Endodermal cell (in vitro differentiated cells): ENCODE results near the gene AQP1. TPM values are rescaled to one million over a fixed set of nuclear protein-coding genes. Genes with fewer than 3 reads are reported as not detected.

Source experiments
- DNase-seq: peaks from one replicate; pipeline ENCODE4 v3.0.0-alpha.2; 2017
- H3K27ac ChIP-seq: 2 replicates; pipeline ENCODE4 v1.5.1; 2013; ENCODE audit warnings: mild to moderate bottlenecking, low read depth, low read length, moderate library complexity
- H3K27me3 ChIP-seq: 2 replicates; pipeline ENCODE4 v1.6.1; 2013; ENCODE audit warnings: mild to moderate bottlenecking, low read length, moderate library complexity; ENCODE audit not compliant: insufficient read depth, control insufficient read depth, poor library complexity, severe bottlenecking
- H3K36me3 ChIP-seq: 2 replicates; pipeline ENCODE4 v1.7.0; 2013; ENCODE audit warnings: mild to moderate bottlenecking, low read length, moderate library complexity; ENCODE audit not compliant: control insufficient read depth, insufficient read depth
- H3K4me1 ChIP-seq: one replicate; pipeline ENCODE4 v1.7.0; 2013; ENCODE audit warnings: low read length; ENCODE audit not compliant: control insufficient read depth, insufficient read depth
- H3K4me3 ChIP-seq: 2 replicates; pipeline ENCODE4 v1.5.1; 2013; ENCODE audit warnings: mild to moderate bottlenecking, low read length, moderate library complexity
- H3K9ac ChIP-seq: 2 replicates; pipeline ENCODE4 v1.6.1; 2013; ENCODE audit warnings: mild to moderate bottlenecking, low read length, moderate library complexity; ENCODE audit not compliant: poor library complexity, severe bottlenecking; ENCODE audit errors: extremely low read depth
- H3K9me3 ChIP-seq: 2 replicates; pipeline ENCODE4 v1.6.1; 2013; ENCODE audit warnings: mild to moderate bottlenecking, low read length, moderate library complexity; ENCODE audit not compliant: control insufficient read depth
- H3K27ac Mint-ChIP-seq: 2 replicates; pipeline ENCODE4 v1.8.0; 2020; ENCODE audit warnings: mixed read lengths
- H3K27me3 Mint-ChIP-seq: 2 replicates; pipeline ENCODE4 v1.8.0; 2021; ENCODE audit warnings: mild to moderate bottlenecking, mixed read lengths; ENCODE audit not compliant: insufficient read depth
- H3K36me3 Mint-ChIP-seq: 2 replicates; pipeline ENCODE4 v1.8.0; 2020; ENCODE audit warnings: low read depth, mixed read lengths
- H3K4me1 Mint-ChIP-seq: 2 replicates; pipeline ENCODE4 v1.8.0; 2020; ENCODE audit warnings: mixed read lengths
- H3K4me3 Mint-ChIP-seq: 2 replicates; pipeline ENCODE4 v1.8.0; 2020; ENCODE audit warnings: mild to moderate bottlenecking, moderate library complexity, mixed read lengths
- H3K9me3 Mint-ChIP-seq: 2 replicates; pipeline ENCODE4 v1.8.0; 2020; ENCODE audit warnings: mild to moderate bottlenecking, mixed read lengths
- WGBS, 2 experiments: methylation state at CpG; one replicate each; pipeline versions ENCODE4 v1.1.5 to v1.1.7; 2013; ENCODE audit warnings: missing lambda C conversion rate in 2 of 2, mixed read lengths in 1 of 2; ENCODE audit not compliant: insufficient coverage in 1 of 2, insufficient read length in 1 of 2; 5-methylcytosine and 5-hydroxymethylcytosine counted together
- total RNA-seq, 2 donors: library from RNA; stranded (reverse); fragmentation: NEBNext Ultra II Directional in 1 of 2; extraction: Animal tissue kit (Norgen Biotek cat#: 25700) in 1 of 2; gene quantifications; 2 replicates in 1 of 2; 3 replicates in 1 of 2; pipeline ENCODE4 v1.2.1, GENCODE V29; 2021
- TF ChIP-seq, protein P1 (sequence below): fragments of 200-600 bp; sonication (generic); conservative IDR thresholded peaks from 2 replicates; pipeline ENCODE4 v1.5.0; 2021; ENCODE audit warnings: antibody characterized with exemption, mild to moderate bottlenecking

The AQP1 gene
- total RNA-seq, 2 donors from 2014 or later = 0.26 to 0.91 TPM

DNA sequence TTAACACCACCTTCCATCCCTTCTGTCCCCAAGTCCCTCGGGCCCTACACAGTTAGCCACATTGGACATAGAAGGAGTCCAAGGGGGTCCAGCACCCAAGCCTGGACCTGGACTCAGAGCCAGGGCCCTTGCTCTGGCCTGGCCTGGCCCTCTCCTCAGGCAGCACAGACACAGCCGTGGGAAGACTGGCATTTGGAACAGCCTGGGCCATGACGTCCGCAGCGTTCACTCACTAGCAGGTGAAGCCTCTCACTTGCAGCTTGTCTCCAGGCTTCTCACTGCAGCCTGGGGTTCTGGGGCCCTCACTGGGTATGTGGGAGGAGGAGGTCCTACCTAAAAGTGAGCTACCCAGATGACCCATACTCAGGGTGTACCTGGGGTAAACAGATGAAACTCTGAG lies 33.7 kb upstream of the AQP1 start:
- Mint-ChIP-seq H3K4me1 (peaks cover 31% of the 10 kb centered on the region), H3K36me3 (peaks cover 9% of the 10 kb centered on the region), H3K27me3 (no peaks in the 10 kb centered on the region), H3K4me3 (no peak overlapping the region), H3K9me3 (peaks cover 1% of the 10 kb centered on the region), H3K27ac (no peak overlapping the region)
- Histone ChIP-seq H3K27me3 (no peaks in the 10 kb centered on the region), H3K9ac (no peak overlapping the region), H3K27ac (no peak overlapping the region), H3K4me3 (no peak overlapping the region), H3K4me1 (peaks cover 11% of the 10 kb centered on the region), H3K36me3 (no peaks in the 10 kb centered on the region), H3K9me3 (no peaks in the 10 kb centered on the region)
- TF ChIP-seq, protein P1, sequence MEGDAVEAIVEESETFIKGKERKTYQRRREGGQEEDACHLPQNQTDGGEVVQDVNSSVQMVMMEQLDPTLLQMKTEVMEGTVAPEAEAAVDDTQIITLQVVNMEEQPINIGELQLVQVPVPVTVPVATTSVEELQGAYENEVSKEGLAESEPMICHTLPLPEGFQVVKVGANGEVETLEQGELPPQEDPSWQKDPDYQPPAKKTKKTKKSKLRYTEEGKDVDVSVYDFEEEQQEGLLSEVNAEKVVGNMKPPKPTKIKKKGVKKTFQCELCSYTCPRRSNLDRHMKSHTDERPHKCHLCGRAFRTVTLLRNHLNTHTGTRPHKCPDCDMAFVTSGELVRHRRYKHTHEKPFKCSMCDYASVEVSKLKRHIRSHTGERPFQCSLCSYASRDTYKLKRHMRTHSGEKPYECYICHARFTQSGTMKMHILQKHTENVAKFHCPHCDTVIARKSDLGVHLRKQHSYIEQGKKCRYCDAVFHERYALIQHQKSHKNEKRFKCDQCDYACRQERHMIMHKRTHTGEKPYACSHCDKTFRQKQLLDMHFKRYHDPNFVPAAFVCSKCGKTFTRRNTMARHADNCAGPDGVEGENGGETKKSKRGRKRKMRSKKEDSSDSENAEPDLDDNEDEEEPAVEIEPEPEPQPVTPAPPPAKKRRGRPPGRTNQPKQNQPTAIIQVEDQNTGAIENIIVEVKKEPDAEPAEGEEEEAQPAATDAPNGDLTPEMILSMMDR = no peak
- no peak for DNase-seq
- 93 to 100% methylated on average over 1 to 5 of the region's 5 CpGs for WGBS, 2 experiments

DNA sequence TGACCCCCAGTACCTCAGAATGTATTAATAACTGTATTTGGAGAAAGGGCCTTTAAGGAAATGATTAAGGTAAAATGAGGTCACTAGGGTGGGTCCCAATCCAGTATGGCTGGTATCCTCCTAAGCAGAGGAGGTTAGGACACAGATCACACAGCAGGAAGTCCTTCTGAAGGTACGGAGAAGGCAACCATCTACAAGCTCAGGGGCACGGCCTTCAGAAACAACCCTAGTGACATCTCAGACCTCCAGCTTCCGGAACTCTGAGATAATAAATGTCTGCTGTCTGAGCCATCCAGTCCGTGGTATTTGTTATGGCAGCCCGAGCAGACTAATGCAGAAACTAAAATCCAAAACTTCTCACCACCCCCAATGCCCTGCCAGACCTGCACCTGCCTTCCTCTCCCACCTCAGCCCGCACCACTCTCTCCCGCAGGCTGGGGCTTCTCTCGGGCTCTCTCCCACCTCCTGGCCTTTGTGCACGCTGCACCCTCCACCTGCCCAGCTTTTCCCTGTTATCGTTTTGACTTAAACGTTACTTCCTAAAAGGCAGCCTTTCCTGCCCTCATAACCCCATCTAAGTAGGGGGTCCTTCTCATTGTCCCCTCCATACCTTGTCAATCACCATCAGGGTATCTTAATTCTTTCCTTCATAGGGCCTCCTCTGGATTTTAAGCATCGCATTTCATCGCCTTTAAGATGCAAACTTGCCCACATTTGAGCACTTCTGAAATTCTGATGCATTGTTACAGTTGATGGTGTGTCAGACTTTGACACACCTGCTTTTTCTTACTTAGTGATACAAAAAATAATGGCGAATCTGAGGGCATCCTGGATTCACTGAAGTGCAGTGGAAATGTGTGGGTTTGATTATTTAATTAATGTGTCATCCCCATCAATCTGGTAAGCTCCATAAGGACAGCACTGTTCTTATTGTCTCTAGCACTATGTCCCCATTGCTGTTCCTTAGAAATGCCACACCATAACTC lies 32.2 kb upstream of the AQP1 start:
- TF ChIP-seq, protein P1 = peak; percentile 28
- peaks cover 9% of the 10 kb centered on the region for H3K36me3 Mint-ChIP-seq
- no peaks in the 10 kb centered on the region for H3K9me3 ChIP-seq
- peaks cover 31% of the 10 kb centered on the region for H3K4me1 Mint-ChIP-seq
- 76 to 78% methylated on average over 10 to 14 of the region's 14 CpGs for WGBS, 2 experiments
- no peak overlapping the region for H3K27ac ChIP-seq
- DNase-seq = peak; percentile 61
- H3K36me3 ChIP-seq = no peaks in the 10 kb centered on the region
- no peak overlapping the region for H3K4me3 Mint-ChIP-seq
- H3K27me3 ChIP-seq = no peaks in the 10 kb centered on the region
- H3K27me3 Mint-ChIP-seq = no peaks in the 10 kb centered on the region
- H3K9me3 Mint-ChIP-seq = peaks cover 1% of the 10 kb centered on the region
- H3K9ac ChIP-seq = no peak overlapping the region
- H3K27ac Mint-ChIP-seq = no peak overlapping the region
- peaks cover 11% of the 10 kb centered on the region for H3K4me1 ChIP-seq
- no peak overlapping the region for H3K4me3 ChIP-seq

DNA sequence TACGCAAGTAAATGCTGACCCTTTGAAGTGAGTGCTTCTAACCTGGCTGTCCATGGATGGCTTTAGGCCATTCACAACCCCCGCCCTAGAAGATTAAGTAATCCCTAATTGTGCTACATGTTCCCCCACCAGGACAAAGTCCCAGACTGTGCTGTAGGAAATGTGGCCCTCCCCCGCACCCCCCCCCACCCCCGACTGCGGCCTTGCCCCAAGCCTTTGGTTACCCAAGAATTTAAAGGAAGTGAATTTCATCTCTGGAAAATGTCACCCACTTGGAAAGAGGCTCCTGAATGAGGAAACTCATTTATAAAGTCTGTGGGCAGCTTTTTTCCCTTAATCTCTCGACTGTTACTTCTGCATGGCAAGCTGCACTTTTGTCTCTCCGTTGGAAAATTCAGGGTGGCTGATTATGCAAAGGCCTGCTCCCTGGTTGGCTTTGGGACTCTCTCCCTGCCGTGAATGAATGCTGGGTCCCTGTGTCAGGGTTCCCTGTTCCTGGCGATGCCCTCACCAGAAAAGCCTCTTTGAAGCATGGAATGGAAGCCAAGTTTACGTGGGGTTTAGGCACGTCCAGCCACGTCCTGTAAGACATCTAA lies 31.4 kb upstream of the AQP1 start:
- H3K4me1 Mint-ChIP-seq = peaks cover 31% of the 10 kb centered on the region
- H3K4me3 ChIP-seq = no peak overlapping the region
- DNase-seq = no peak
- H3K27ac ChIP-seq = no peak overlapping the region
- TF ChIP-seq, protein P1 = no peak
- H3K36me3 ChIP-seq = no peaks in the 10 kb centered on the region
- no peaks in the 10 kb centered on the region for H3K9me3 Mint-ChIP-seq
- peaks cover 6% of the 10 kb centered on the region for H3K36me3 Mint-ChIP-seq
- no peak overlapping the region for H3K4me3 Mint-ChIP-seq
- H3K27me3 Mint-ChIP-seq = no peaks in the 10 kb centered on the region
- no peak overlapping the region for H3K27ac Mint-ChIP-seq
- H3K9ac ChIP-seq = no peak overlapping the region
- peaks cover 11% of the 10 kb centered on the region for H3K4me1 ChIP-seq
- H3K9me3 ChIP-seq = no peaks in the 10 kb centered on the region
- WGBS, 2 experiments = 53 to 69% methylated on average over 4 to 12 of the region's 12 CpGs
- no peaks in the 10 kb centered on the region for H3K27me3 ChIP-seq
